OCI-LY1 (cell line): Measurements from ENCODE around the gene GSC2.

Source experiments
- EZH2 ChIP-seq: fragments of 200-600 bp; sonication (generic), shearing (Covaris generic); IDR thresholded peaks from 2 replicates; pipeline ENCODE4 v1.8.0; 2017; ENCODE audit warnings: borderline replicate concordance, mixed run types, mild to moderate bottlenecking, antibody characterized with exemption, low read length, moderate library complexity, mixed read lengths
- TF ChIP-seq, protein P1 (sequence below): fragments of 200-600 bp; sonication (generic), shearing (Covaris generic); IDR thresholded peaks from 2 replicates; pipeline ENCODE4 v1.5.1; 2017; ENCODE audit warnings: mild to moderate bottlenecking, antibody characterized with exemption, low read length, moderate library complexity, mixed read lengths

DNA sequence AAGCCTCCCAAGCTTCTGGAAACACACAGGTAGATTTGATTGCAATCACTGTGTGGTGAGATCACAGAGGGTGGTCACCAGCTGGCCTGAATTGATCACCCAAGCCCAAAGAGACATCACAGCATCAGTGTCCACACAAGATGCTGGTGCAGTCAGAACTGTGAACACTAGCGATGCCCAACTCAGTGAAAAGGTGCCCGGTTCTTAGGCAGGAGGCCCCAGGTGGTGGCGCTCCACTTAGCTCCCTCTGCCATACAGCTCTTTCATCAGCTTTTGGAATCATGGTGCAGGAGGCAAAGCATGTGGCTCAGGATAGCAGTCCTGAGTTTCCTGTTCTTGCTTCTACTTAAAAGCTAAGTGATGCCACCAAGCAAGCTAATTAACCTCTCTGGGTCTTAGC, 39.0 kb downstream of the GSC2 start:
- TF ChIP-seq, protein P1, sequence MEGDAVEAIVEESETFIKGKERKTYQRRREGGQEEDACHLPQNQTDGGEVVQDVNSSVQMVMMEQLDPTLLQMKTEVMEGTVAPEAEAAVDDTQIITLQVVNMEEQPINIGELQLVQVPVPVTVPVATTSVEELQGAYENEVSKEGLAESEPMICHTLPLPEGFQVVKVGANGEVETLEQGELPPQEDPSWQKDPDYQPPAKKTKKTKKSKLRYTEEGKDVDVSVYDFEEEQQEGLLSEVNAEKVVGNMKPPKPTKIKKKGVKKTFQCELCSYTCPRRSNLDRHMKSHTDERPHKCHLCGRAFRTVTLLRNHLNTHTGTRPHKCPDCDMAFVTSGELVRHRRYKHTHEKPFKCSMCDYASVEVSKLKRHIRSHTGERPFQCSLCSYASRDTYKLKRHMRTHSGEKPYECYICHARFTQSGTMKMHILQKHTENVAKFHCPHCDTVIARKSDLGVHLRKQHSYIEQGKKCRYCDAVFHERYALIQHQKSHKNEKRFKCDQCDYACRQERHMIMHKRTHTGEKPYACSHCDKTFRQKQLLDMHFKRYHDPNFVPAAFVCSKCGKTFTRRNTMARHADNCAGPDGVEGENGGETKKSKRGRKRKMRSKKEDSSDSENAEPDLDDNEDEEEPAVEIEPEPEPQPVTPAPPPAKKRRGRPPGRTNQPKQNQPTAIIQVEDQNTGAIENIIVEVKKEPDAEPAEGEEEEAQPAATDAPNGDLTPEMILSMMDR = peak; percentile 36; the same call in 1 of the 2 replicates
- TF ChIP-seq EZH2 = no peak
